ENCODE results near the gene CREB3L1.

CREB3L1 gene

DNA sequence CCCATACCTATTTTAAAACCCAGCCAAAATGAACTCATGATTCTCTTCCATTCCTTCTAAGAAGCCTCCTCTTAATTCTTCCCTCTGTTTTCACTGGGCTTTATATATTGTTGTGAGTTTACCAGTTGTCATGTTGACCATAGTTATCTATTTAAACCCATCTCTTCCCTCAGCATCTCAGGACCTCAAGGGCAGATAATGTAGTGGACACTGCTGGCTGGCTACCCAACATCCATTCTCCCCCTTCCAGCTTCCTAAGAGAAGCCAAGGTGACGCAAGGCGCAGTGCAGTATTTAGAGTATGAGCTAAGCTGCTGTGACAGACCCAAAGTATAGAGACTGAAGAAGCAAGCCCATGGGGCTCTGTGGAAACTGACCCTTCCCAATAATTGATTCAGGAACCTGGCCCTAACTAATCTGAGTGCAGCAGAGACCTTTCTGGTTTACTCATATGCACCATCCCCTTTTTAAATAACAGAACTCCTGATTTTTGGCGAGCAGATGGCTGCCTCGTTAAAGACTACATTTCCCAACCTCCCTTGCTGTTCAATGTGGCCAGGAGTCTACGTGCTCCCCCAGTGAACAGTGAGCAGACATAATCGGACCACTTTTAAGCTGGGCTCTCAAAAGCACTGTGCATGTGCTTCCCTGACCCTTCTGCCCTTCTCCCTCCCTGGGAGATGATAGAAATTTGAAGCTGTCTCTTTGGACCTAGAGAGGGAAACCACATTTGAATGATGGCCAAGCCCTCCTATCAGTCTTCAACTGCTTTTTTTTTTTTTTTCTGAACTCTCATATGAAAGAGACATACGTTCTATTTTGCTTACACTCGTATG lies 28.1 kb upstream of the CREB3L1 start:
- H3K4me3 ChIP-seq (ENCODE audit: low read depth, low read length), result no peak overlapping the region
- no peak for DNase-seq (ENCODE audit: low read depth)
- TF ChIP-seq, protein P1, sequence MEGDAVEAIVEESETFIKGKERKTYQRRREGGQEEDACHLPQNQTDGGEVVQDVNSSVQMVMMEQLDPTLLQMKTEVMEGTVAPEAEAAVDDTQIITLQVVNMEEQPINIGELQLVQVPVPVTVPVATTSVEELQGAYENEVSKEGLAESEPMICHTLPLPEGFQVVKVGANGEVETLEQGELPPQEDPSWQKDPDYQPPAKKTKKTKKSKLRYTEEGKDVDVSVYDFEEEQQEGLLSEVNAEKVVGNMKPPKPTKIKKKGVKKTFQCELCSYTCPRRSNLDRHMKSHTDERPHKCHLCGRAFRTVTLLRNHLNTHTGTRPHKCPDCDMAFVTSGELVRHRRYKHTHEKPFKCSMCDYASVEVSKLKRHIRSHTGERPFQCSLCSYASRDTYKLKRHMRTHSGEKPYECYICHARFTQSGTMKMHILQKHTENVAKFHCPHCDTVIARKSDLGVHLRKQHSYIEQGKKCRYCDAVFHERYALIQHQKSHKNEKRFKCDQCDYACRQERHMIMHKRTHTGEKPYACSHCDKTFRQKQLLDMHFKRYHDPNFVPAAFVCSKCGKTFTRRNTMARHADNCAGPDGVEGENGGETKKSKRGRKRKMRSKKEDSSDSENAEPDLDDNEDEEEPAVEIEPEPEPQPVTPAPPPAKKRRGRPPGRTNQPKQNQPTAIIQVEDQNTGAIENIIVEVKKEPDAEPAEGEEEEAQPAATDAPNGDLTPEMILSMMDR (IDR thresholded peaks at IDR 0.05; ENCODE audit: low read depth, low read length, missing control alignments), result no peak

- no peak for DNase-seq (ENCODE audit: low read depth)
- TF ChIP-seq, protein P1 (IDR thresholded peaks at IDR 0.05; ENCODE audit: low read depth, low read length, missing control alignments), result no peak
- H3K4me3 ChIP-seq (ENCODE audit: low read depth, low read length), result no peak overlapping the region
These were observed 27.3 kb upstream of the CREB3L1 start for GRCh38 chr11:46249938-46250744.

GRCh38 chr11:46250745-46251052 lies 26.8 kb upstream of the CREB3L1 start:
- no peak for DNase-seq (ENCODE audit: low read depth)
- H3K4me3 ChIP-seq (ENCODE audit: low read depth, low read length), result no peak overlapping the region
- TF ChIP-seq, protein P1 (IDR thresholded peaks at IDR 0.05; ENCODE audit: low read depth, low read length, missing control alignments), result no peak

DNA sequence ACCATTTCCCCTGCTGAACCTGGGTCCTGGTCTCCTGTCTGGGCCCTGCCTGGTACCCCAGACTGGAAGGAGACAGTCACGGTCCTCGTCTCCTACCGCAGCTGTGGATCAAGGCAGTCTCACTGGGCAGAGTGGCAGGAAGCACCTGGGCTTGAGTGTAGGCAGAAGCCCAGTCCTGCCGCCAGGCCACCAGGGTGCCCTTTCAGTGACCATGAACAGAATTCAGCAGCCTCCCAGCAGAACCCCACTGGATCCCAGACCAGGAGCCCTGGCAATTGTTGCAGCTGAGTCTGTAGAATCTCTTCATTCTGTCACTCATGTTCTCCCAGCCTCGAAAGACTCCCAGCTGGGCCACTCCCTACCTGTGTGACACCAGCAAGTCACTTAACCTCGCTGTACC lies 25.5 kb upstream of the CREB3L1 start:
- no peak overlapping the region for H3K4me3 ChIP-seq (ENCODE audit: low read depth, low read length)
- TF ChIP-seq, protein P1 (IDR thresholded peaks at IDR 0.05; ENCODE audit: low read depth, low read length, missing control alignments), result no peak
- DNase-seq (ENCODE audit: low read depth), result no peak

GRCh38 chr11:46252373-46252914 lies 25.0 kb upstream of the CREB3L1 start:
- DNase-seq (ENCODE audit: low read depth), result no peak
- TF ChIP-seq, protein P1 (IDR thresholded peaks at IDR 0.05; ENCODE audit: low read depth, low read length, missing control alignments), result no peak
- H3K4me3 ChIP-seq (ENCODE audit: low read depth, low read length), result no peak overlapping the region

- DNase-seq (ENCODE audit: low read depth), result no peak
- H3K4me3 ChIP-seq (ENCODE audit: low read depth, low read length), result no peak overlapping the region
- TF ChIP-seq, protein P1 (IDR thresholded peaks at IDR 0.05; ENCODE audit: low read depth, low read length, missing control alignments), result no peak
These were observed 24.0 kb upstream of the CREB3L1 start for GRCh38 chr11:46253258-46254132.
